ENCODE measurements around the gene MATCAP1. TPM values are rescaled to one million over a fixed set of nuclear protein-coding genes. Genes with fewer than 3 reads are reported as not detected.
A peak's percentile ranks its signal among the peaks of the same experiment; 100 is the strongest.

Gene MATCAP1
- total and polyA plus RNA-seq, 7 donors = 4.2 to 9.7 (median 6.5) TPM

GRCh38 chr16:67193536-67193935, 9.8 kb upstream of the MATCAP1 start:
- Histone ChIP-seq H3K4me1 (peaks cover 30% of the 10 kb centered on the region), H3K4me3 (peak overlapping the region; percentile 100), H3K36me3 (ENCODE audit: insufficient read depth in 1 of 2, low read depth in 1 of 2) (peaks cover 16 to 48% of the 10 kb centered on the region in 2 donors), H3K9me3 (no peaks in the 10 kb centered on the region), H3K27me3 (ENCODE audit: insufficient read depth in 3 of 3, low read length in 2 of 3) (no peaks in the 10 kb centered on the region), H3K27ac (peak overlapping the region; percentile 87)
- intact Hi-C loops (cut with DNase I) = loop anchor here in 1 of 2 donors (5.0 kb wide), 1 partner anchor 34 kb away; the partner anchor contains the start of gene TMEM208
- no peak for DNase-seq
- ATAC-seq = no peak
- no peak for TF ChIP-seq CTCF (IDR thresholded peaks at IDR 0.05)

GRCh38 chr16:67192781-67193361, 9.1 kb upstream of the MATCAP1 start:
- ATAC-seq (no peak), DNase-seq (no peak)
- 21 to 23% (median 23%) methylated on average over 17 of the region's 17 CpGs for WGBS, 3 donors
- no peak for TF ChIP-seq CTCF (IDR thresholded peaks at IDR 0.05)
- Histone ChIP-seq H3K4me1 (peaks cover 25% of the 10 kb centered on the region), H3K4me3 (peak overlapping the region; percentile 100), H3K27ac (peak overlapping the region; percentile 87), H3K27me3 (ENCODE audit: insufficient read depth in 3 of 3, low read length in 2 of 3) (no peaks in the 10 kb centered on the region), H3K9me3 (no peaks in the 10 kb centered on the region), H3K36me3 (ENCODE audit: insufficient read depth in 1 of 2, low read depth in 1 of 2) (peaks cover 11 to 44% of the 10 kb centered on the region in 2 donors)
- intact Hi-C loops (cut with DNase I) = loop anchor here in 1 of 2 donors (5.0 kb wide), 1 partner anchor 34 kb away; the partner anchor contains the start of gene TMEM208

- Histone ChIP-seq H3K27ac (peak within 1 kb of the TSS; percentile 87), H3K36me3 (ENCODE audit: insufficient read depth in 1 of 2, low read depth in 1 of 2) (peaks cover 11 to 36% of the 10 kb centered on the region in 2 donors), H3K4me1 (peaks cover 25% of the 10 kb centered on the region), H3K9me3 (no peaks in the 10 kb centered on the region), H3K27me3 (ENCODE audit: insufficient read depth in 3 of 3, low read length in 2 of 3) (no peaks in the 10 kb centered on the region), H3K4me3 (peak within 1 kb of the TSS; percentile 100)
- WGBS, 3 donors = 0 to 1% (median 0%) methylated on average over 52 to 54 of the region's 54 CpGs
- TF ChIP-seq CTCF (IDR thresholded peaks at IDR 0.05) = no peak
- ATAC-seq (peak; percentile 94 to 97 (median 96)), DNase-seq (peak; percentile 92 to 96)
- intact Hi-C loops (cut with DNase I) = loop anchor here in 1 of 2 donors (5.0 kb wide), 1 partner anchor 35 kb away; the partner anchor contains the start of gene TMEM208
Observed at GRCh38 chr16:67191995-67192681, 8.4 kb upstream of the MATCAP1 start, which contains the start of gene E2F4. E2F4 (plus strand) TSS chr16:67192155; CDS start chr16:67192228, 73 bp downstream.

- peaks cover 25% of the 10 kb centered on the region for H3K4me1 ChIP-seq
- ATAC-seq (peak in 1 of 4 donors; percentile 1), DNase-seq (no peak)
- TF ChIP-seq CTCF (IDR thresholded peaks at IDR 0.05) = no peak
- peaks cover 11 to 30% of the 10 kb centered on the region in 2 donors for H3K36me3 ChIP-seq (ENCODE audit: insufficient read depth in 1 of 2, low read depth in 1 of 2)
- intact Hi-C loops (cut with DNase I) = loop anchor here in 1 of 2 donors (5.0 kb wide), 1 partner anchor 36 kb away; the partner anchor contains the start of gene TMEM208
- H3K4me3 ChIP-seq = peak overlapping the region; percentile 100
- H3K27me3 ChIP-seq (ENCODE audit: insufficient read depth in 3 of 3, low read length in 2 of 3) = no peaks in the 10 kb centered on the region
- H3K9me3 ChIP-seq = no peaks in the 10 kb centered on the region
- H3K27ac ChIP-seq = peak overlapping the region; percentile 87
- WGBS, 3 donors = 22 to 25% (median 23%) methylated on average over 9 of the region's 9 CpGs
Observed at GRCh38 chr16:67191411-67191994, 7.7 kb upstream of the MATCAP1 start.
